GM19035 (cell line): ENCODE results near the gene CAMP.
"Not testable (repeated sequence)": the region's sequence is repeated elsewhere in the genome, so short reads cannot be mapped to it uniquely, and the experiment has no call there.

Experiments used
- ATAC-seq: cut with Tn5 transposase; IDR thresholded peaks from one replicate; pipeline ENCODE4 v1.9.1; 2021; ENCODE audit not compliant: unreplicated experiment

The CAMP gene

GRCh38 chr3:48222616-48223513 lies at the start of gene CAMP:
TSS of gene CAMP (plus strand) at chr3:48223495. CDS start at chr3:48223512, 17 bp downstream.
- peak; percentile 57 for ATAC-seq

GRCh38 chr3:48178072-48178471 lies 45.2 kb upstream of the CAMP start:
- ATAC-seq = no peak

GRCh38 chr3:48180021-48180420 lies 43.3 kb upstream of the CAMP start:
- no peak for ATAC-seq

- ATAC-seq = no peak
These were observed 42.6 kb upstream of the CAMP start for GRCh38 chr3:48180531-48181253.

- ATAC-seq = no peak
These were observed 39.0 kb upstream of the CAMP start for GRCh38 chr3:48184299-48184698.

- ATAC-seq = no peak
These were observed 38.2 kb upstream of the CAMP start for GRCh38 chr3:48185129-48185528.

GRCh38 chr3:48186631-48187300 lies 36.5 kb upstream of the CAMP start:
- no peak for ATAC-seq

GRCh38 chr3:48187301-48187578 lies 36.1 kb upstream of the CAMP start:
- no peak for ATAC-seq

- ATAC-seq = peak; percentile 37
These were observed 35.6 kb upstream of the CAMP start for GRCh38 chr3:48187579-48188265.

- ATAC-seq = peak; percentile 94
These were observed 34.8 kb upstream of the CAMP start, which contains the start of gene CDC25A for GRCh38 chr3:48188266-48189201. TSS of gene CDC25A (minus strand) at chr3:48188417. CDS start at chr3:48187947, 470 bp downstream.

- no peak for ATAC-seq
These were observed 34.0 kb upstream of the CAMP start for GRCh38 chr3:48189321-48189720.

GRCh38 chr3:48190911-48191310 lies 32.4 kb upstream of the CAMP start:
- no peak for ATAC-seq

GRCh38 chr3:48194446-48195071 lies 28.7 kb upstream of the CAMP start:
- no peak for ATAC-seq

- no peak for ATAC-seq
These were observed 26.7 kb upstream of the CAMP start for GRCh38 chr3:48196611-48197010.

GRCh38 chr3:48199117-48199516 lies 24.2 kb upstream of the CAMP start:
- ATAC-seq = no peak

GRCh38 chr3:48202632-48203031 lies 20.7 kb upstream of the CAMP start:
- ATAC-seq = no peak

GRCh38 chr3:48208076-48208475 lies 15.2 kb upstream of the CAMP start:
- ATAC-seq = no peak

GRCh38 chr3:48209445-48209844 lies 13.8 kb upstream of the CAMP start:
- no peak for ATAC-seq

- ATAC-seq = not testable (repeated sequence)
These were observed 12.8 kb upstream of the CAMP start for GRCh38 chr3:48210534-48210933.

GRCh38 chr3:48211776-48212175 lies 11.5 kb upstream of the CAMP start:
- not testable (repeated sequence) for ATAC-seq
